Measurements from ENCODE around the gene PCDHGB6.
"Not testable (repeated sequence)": the region's sequence is repeated elsewhere in the genome, so short reads cannot be mapped to it uniquely, and the experiment has no call there.

PCDHGB6 gene

GRCh38 chr5:141419074-141419880, 11.5 kb downstream of the PCDHGB6 start:
- FAIRE-seq (no peak), DNase-seq (ENCODE audit: insufficient read length) (no peak)
- TF ChIP-seq TAF1 (IDR thresholded peaks at IDR 0.05; ENCODE audit: borderline replicate concordance, low read depth, low read length), result no peak
- TF ChIP-seq POLR2A (IDR thresholded peaks at IDR 0.05; ENCODE audit: low read depth, low read length), result no peak
- TF ChIP-seq POLR2AphosphoS5 (IDR thresholded peaks at IDR 0.05; ENCODE audit: low read depth, low read length), result no peak

GRCh38 chr5:141420855-141421488, 13.2 kb downstream of the PCDHGB6 start, which contains the start of gene PCDHGA11:
Gene PCDHGA11 (plus strand): TSS chr5:141421051. CDS start chr5:141421228, 177 bp downstream.
- FAIRE-seq (peak; percentile 76), DNase-seq (ENCODE audit: insufficient read length) (peak; percentile 44)
- TF ChIP-seq TAF1 (IDR thresholded peaks at IDR 0.05; ENCODE audit: borderline replicate concordance, low read depth, low read length), result no peak
- no peak for TF ChIP-seq POLR2AphosphoS5 (IDR thresholded peaks at IDR 0.05; ENCODE audit: low read depth, low read length)
- no peak for TF ChIP-seq POLR2A (IDR thresholded peaks at IDR 0.05; ENCODE audit: low read depth, low read length)

- FAIRE-seq (no peak), DNase-seq (ENCODE audit: insufficient read length) (no peak)
- TF ChIP-seq TAF1 (IDR thresholded peaks at IDR 0.05; ENCODE audit: borderline replicate concordance, low read depth, low read length) (no peak), POLR2AphosphoS5 (IDR thresholded peaks at IDR 0.05; ENCODE audit: low read depth, low read length) (no peak), POLR2A (IDR thresholded peaks at IDR 0.05; ENCODE audit: low read depth, low read length) (no peak)
These were observed 13.7 kb downstream of the PCDHGB6 start for GRCh38 chr5:141421489-141421855.

GRCh38 chr5:141422742-141423291, 15.0 kb downstream of the PCDHGB6 start:
- DNase-seq (ENCODE audit: insufficient read length), result no peak
- TF ChIP-seq POLR2A (IDR thresholded peaks at IDR 0.05; ENCODE audit: low read depth, low read length), result no peak
- no peak for TF ChIP-seq TAF1 (IDR thresholded peaks at IDR 0.05; ENCODE audit: borderline replicate concordance, low read depth, low read length)
- no peak for TF ChIP-seq POLR2AphosphoS5 (IDR thresholded peaks at IDR 0.05; ENCODE audit: low read depth, low read length)
- no peak for FAIRE-seq

GRCh38 chr5:141427783-141428426, 20.1 kb downstream of the PCDHGB6 start:
- DNase-seq (ENCODE audit: insufficient read length) (no peak), FAIRE-seq (no peak)
- TF ChIP-seq POLR2AphosphoS5 (IDR thresholded peaks at IDR 0.05; ENCODE audit: low read depth, low read length), result no peak
- TF ChIP-seq POLR2A (IDR thresholded peaks at IDR 0.05; ENCODE audit: low read depth, low read length), result no peak
- TF ChIP-seq TAF1 (IDR thresholded peaks at IDR 0.05; ENCODE audit: borderline replicate concordance, low read depth, low read length), result no peak

- TF ChIP-seq POLR2A (IDR thresholded peaks at IDR 0.05; ENCODE audit: low read depth, low read length), result no peak; the same call in 1 of the 2 replicates
- no peak for TF ChIP-seq TAF1 (IDR thresholded peaks at IDR 0.05; ENCODE audit: borderline replicate concordance, low read depth, low read length)
- no peak for TF ChIP-seq POLR2AphosphoS5 (IDR thresholded peaks at IDR 0.05; ENCODE audit: low read depth, low read length)
- FAIRE-seq, result no peak
These were observed 22.7 kb downstream of the PCDHGB6 start, which contains the start of gene PCDHGA12 for GRCh38 chr5:141430332-141431113. Gene PCDHGA12 (plus strand): TSS chr5:141430507. CDS start chr5:141430760, 253 bp downstream.

GRCh38 chr5:141431286-141431685, 23.5 kb downstream of the PCDHGB6 start:
- DNase-seq (ENCODE audit: insufficient read length) (no peak), FAIRE-seq (peak; percentile 30)
- TF ChIP-seq POLR2AphosphoS5 (IDR thresholded peaks at IDR 0.05; ENCODE audit: low read depth, low read length), result peak; percentile 54; the same call in 1 of the 2 replicates
- TF ChIP-seq TAF1 (IDR thresholded peaks at IDR 0.05; ENCODE audit: borderline replicate concordance, low read depth, low read length), result 0 out of 2 replicates have a peak, but pooled peaks have one; percentile 44
- TF ChIP-seq POLR2A (IDR thresholded peaks at IDR 0.05; ENCODE audit: low read depth, low read length), result peak; percentile 54; the same call in 1 of the 2 replicates

More at GRCh38 chr5:141430332-141431113, 22.7 kb downstream of the PCDHGB6 start, which contains the start of gene PCDHGA12:
- no peak for DNase-seq (ENCODE audit: insufficient read length)

GRCh38 chr5:141432308-141432707, 24.5 kb downstream of the PCDHGB6 start:
- DNase-seq (ENCODE audit: insufficient read length); FAIRE-seq: not testable (repeated sequence)

- not testable (repeated sequence) for FAIRE-seq; DNase-seq (ENCODE audit: insufficient read length)
These were observed 24.9 kb downstream of the PCDHGB6 start for GRCh38 chr5:141432726-141433125.

GRCh38 chr5:141434006-141434405, 26.2 kb downstream of the PCDHGB6 start:
- TF ChIP-seq POLR2A (IDR thresholded peaks at IDR 0.05; ENCODE audit: low read depth, low read length) (no peak), TAF1 (IDR thresholded peaks at IDR 0.05; ENCODE audit: borderline replicate concordance, low read depth, low read length) (no peak), POLR2AphosphoS5 (IDR thresholded peaks at IDR 0.05; ENCODE audit: low read depth, low read length) (no peak)

GRCh38 chr5:141437221-141437620, 29.4 kb downstream of the PCDHGB6 start:
- DNase-seq (ENCODE audit: insufficient read length) (no peak), FAIRE-seq (no peak)
- no peak for TF ChIP-seq POLR2A (IDR thresholded peaks at IDR 0.05; ENCODE audit: low read depth, low read length)
- TF ChIP-seq TAF1 (IDR thresholded peaks at IDR 0.05; ENCODE audit: borderline replicate concordance, low read depth, low read length), result no peak
- no peak for TF ChIP-seq POLR2AphosphoS5 (IDR thresholded peaks at IDR 0.05; ENCODE audit: low read depth, low read length)

More at GRCh38 chr5:141434006-141434405, 26.2 kb downstream of the PCDHGB6 start:
- DNase-seq (ENCODE audit: insufficient read length), result no peak
- FAIRE-seq, result no peak
